ENCODE data around the gene CDH23.

GRCh38 chr10:71565284-71566000, 168.7 kb downstream of the CDH23 start:
- TF ChIP-seq GABPB1 (CRISPR knock-in tag; IDR thresholded peaks at IDR 0.05) (no peak), CTCF (IDR thresholded peaks at IDR 0.05) (no peak), TCF7 (CRISPR knock-in tag; IDR thresholded peaks at IDR 0.05; ENCODE audit: low read depth) (no peak), CREM (CRISPR knock-in tag; IDR thresholded peaks at IDR 0.05) (no peak), TEAD1 (CRISPR knock-in tag; IDR thresholded peaks at IDR 0.05) (no peak), STAT6 (CRISPR knock-in tag; conservative IDR thresholded peaks at IDR 0.05; ENCODE audit: low read depth) (no peak), FOXJ3 (CRISPR knock-in tag; IDR thresholded peaks at IDR 0.05; ENCODE audit: borderline replicate concordance) (no peak)

Data from WTC11 (cell line).